ENCODE measurements around the gene CIRBP.

The CIRBP gene

GRCh38 chr19:1281569-1282287 is 12.6 kb downstream of the CIRBP start:
- DNase-seq (ENCODE audit: low read depth), result no peak
- H3K4me3 ChIP-seq (ENCODE audit: low read depth, low read length), result no peak overlapping the region
- TF ChIP-seq CTCF (IDR thresholded peaks at IDR 0.05; ENCODE audit: low read depth, low read length, missing control alignments), result no peak

GRCh38 chr19:1282588-1283206 is 13.6 kb downstream of the CIRBP start:
- no peak for DNase-seq (ENCODE audit: low read depth)
- TF ChIP-seq CTCF (IDR thresholded peaks at IDR 0.05; ENCODE audit: low read depth, low read length, missing control alignments), result no peak

GRCh38 chr19:1283207-1283916 is 14.2 kb downstream of the CIRBP start:
- H3K4me3 ChIP-seq (ENCODE audit: low read depth, low read length), result no peak overlapping the region
- no peak for TF ChIP-seq CTCF (IDR thresholded peaks at IDR 0.05; ENCODE audit: low read depth, low read length, missing control alignments)
- DNase-seq (ENCODE audit: low read depth), result no peak

More at GRCh38 chr19:1282588-1283206, 13.6 kb downstream of the CIRBP start:
- H3K4me3 ChIP-seq (ENCODE audit: low read depth, low read length), result no peak overlapping the region

- no peak overlapping the region for H3K4me3 ChIP-seq (ENCODE audit: low read depth, low read length)
- no peak for TF ChIP-seq CTCF (IDR thresholded peaks at IDR 0.05; ENCODE audit: low read depth, low read length, missing control alignments)
- DNase-seq (ENCODE audit: low read depth), result no peak
Measured at GRCh38 chr19:1283917-1284292, 14.8 kb downstream of the CIRBP start.

GRCh38 chr19:1284293-1284978 is 15.3 kb downstream of the CIRBP start:
- no peak for DNase-seq (ENCODE audit: low read depth)
- H3K4me3 ChIP-seq (ENCODE audit: low read depth, low read length), result no peak overlapping the region
- TF ChIP-seq CTCF (IDR thresholded peaks at IDR 0.05; ENCODE audit: low read depth, low read length, missing control alignments), result no peak

GRCh38 chr19:1284979-1285736 is 16.0 kb downstream of the CIRBP start:
- no peak for TF ChIP-seq CTCF (IDR thresholded peaks at IDR 0.05; ENCODE audit: low read depth, low read length, missing control alignments)
- no peak overlapping the region for H3K4me3 ChIP-seq (ENCODE audit: low read depth, low read length)

More at GRCh38 chr19:1284979-1285736, 16.0 kb downstream of the CIRBP start:
- no peak for DNase-seq (ENCODE audit: low read depth)

Measured in GM12864 (cell line).